Prostate gland (tissue), 2 donors: ENCODE results near the gene SH2D4B. TPM values are rescaled to one million over a fixed set of nuclear protein-coding genes. Genes with fewer than 3 reads are reported as not detected.

Experiments
- DNase-seq: peaks from one replicate; pipeline ENCODE4 v3.0.0-alpha.2; 2019; ENCODE audit warnings: low spot score
- H3K27ac ChIP-seq, 2 donors: fragments of 200-600 bp; sonication (generic); 2 replicates each; pipeline ENCODE4 v1.5.1; 2017 to 2019
- H3K27me3 ChIP-seq: fragments of 200-600 bp; sonication (generic); replicated peaks from 2 replicates; pipeline ENCODE4 v1.5.1; 2019; ENCODE audit not compliant: insufficient read depth
- H3K36me3 ChIP-seq, 2 donors: fragments of 200-600 bp; sonication (generic); 1 replicate in 1 of 2; 2 replicates in 1 of 2; pipeline versions ENCODE4 v1.5.1 to v1.8.1; 2017 to 2019
- H3K4me1 ChIP-seq: fragments of 200-600 bp; sonication (generic); replicated peaks from 2 replicates; pipeline ENCODE4 v1.5.1; 2019
- H3K4me3 ChIP-seq, 2 donors: fragments of 200-600 bp; sonication (generic); 2 replicates each; pipeline ENCODE4 v1.5.1; 2017 to 2019
- H3K9me3 ChIP-seq: fragments of 200-600 bp; sonication (generic); 2 replicates; pipeline ENCODE4 v1.5.1; 2017
- POLR2A ChIP-seq: fragments of 450-650 bp; IDR thresholded peaks from one replicate; pipeline ENCODE4 v1.6.1; 2016; ENCODE audit warnings: antibody characterized with exemption, mild to moderate bottlenecking
- POLR2AphosphoS5 ChIP-seq: sonication (generic); formaldehyde crosslinking; IDR thresholded peaks from one replicate; pipeline ENCODE4 v1.6.1; 2017; ENCODE audit warnings: antibody characterized with exemption
- WGBS: methylation state at CpG from one replicate; pipeline ENCODE4 v1.1.5; 2018; 5-methylcytosine and 5-hydroxymethylcytosine counted together
- intact Hi-C: fragments of 100-400 bp; cut with DNase I; formaldehyde crosslinking; loops from one replicate; pipeline ENCODE4 v1.14.2; 2022
- total RNA-seq, 2 donors: library from RNA; depleted of rRNA; stranded (reverse); fragments of >200 nt; gene quantifications; one replicate each; pipeline ENCODE4 v1.1.0, GENCODE V29; 2016
- TF ChIP-seq, protein P1 (sequence below), 4 experiments: fragments of 200-600 bp in 2 of 4; fragments of 450-650 bp in 2 of 4; sonication (generic) in 2 of 4; IDR thresholded peaks; 1 replicate in 3 of 4; 2 replicates in 1 of 4; pipeline ENCODE4 v1.5.1; 2016 to 2019; ENCODE audit warnings: antibody characterized with exemption in 4 of 4, mild to moderate bottlenecking in 2 of 4, moderate library complexity in 2 of 4

SH2D4B gene
- total RNA-seq, 2 donors from 2014 or later, result 0.40 TPM; not detected in 1

DNA sequence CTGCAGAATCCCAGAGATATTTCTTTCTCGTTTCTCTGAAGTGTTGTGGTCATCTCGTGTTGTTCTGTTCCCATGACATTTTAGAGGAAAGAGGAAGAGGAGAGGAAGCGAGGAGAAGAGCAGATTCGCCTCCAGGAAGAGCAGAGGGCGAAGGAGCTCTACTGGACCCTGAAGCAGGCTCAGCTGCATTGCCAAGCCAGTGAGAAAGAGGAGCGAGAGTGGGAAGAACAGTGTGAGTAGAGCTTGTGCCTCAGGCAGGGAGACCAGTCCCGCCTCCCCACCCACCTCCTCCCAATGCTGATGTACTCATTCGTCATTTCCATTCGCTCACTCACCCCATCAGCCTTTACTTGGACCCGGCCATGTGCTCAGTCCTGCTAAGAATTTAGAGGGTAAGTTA is 50.8 kb downstream of the SH2D4B start:
- no peaks in the 10 kb centered on the region for H3K36me3 ChIP-seq
- TF ChIP-seq POLR2A (no peak), POLR2AphosphoS5 (no peak)
- no peaks in the 10 kb centered on the region for H3K9me3 ChIP-seq
- H3K4me1 ChIP-seq, result no peaks in the 10 kb centered on the region
- no peaks in the 10 kb centered on the region for H3K27me3 ChIP-seq
- WGBS, result 84% methylated on average over 10 of the region's 10 CpGs
- no peak overlapping the region for H3K27ac ChIP-seq
- no peak for DNase-seq
- intact Hi-C loops, result no loop called here
- H3K4me3 ChIP-seq, result no peak overlapping the region

DNA sequence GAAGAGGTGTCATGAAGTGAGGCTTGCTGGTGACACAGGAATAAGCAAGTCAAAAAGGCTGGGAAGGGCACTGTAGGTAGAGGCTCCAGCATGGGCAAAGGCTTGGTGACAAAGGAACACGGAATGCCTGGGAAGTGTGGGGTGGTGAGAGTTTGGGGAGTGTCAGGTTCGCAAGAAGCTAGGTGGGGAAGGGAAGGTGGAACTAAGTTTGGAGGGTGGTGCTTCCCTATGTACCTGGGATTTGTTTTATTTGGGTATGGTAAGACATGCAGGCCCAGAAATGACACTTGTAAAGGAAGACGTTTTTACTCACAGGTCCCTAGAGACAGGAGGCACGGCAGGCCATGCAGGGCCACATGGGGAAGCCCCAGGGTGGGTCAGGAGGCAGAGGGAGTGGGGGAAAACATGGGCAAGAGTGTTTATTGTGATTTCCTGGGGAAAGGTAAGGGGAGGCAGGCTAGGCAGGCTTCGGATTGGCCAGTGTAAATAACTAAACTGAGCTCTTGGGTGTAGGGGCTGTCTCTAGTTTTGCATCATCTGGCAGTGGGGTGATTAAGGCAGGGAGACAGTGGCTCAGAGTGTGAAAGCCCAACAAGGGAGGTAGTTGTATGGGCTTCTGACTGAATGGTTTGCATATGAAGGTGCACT is 52.1 kb downstream of the SH2D4B start:
- Histone ChIP-seq H3K36me3 (no peaks in the 10 kb centered on the region), H3K9me3 (no peaks in the 10 kb centered on the region), H3K4me1 (no peaks in the 10 kb centered on the region), H3K4me3 (no peak overlapping the region), H3K27ac (no peak overlapping the region), H3K27me3 (no peaks in the 10 kb centered on the region)
- intact Hi-C loops, result no loop called here
- WGBS, result 67% methylated on average over 5 of the region's 5 CpGs
- TF ChIP-seq POLR2AphosphoS5 (no peak), POLR2A (no peak)
- TF ChIP-seq, protein P1, sequence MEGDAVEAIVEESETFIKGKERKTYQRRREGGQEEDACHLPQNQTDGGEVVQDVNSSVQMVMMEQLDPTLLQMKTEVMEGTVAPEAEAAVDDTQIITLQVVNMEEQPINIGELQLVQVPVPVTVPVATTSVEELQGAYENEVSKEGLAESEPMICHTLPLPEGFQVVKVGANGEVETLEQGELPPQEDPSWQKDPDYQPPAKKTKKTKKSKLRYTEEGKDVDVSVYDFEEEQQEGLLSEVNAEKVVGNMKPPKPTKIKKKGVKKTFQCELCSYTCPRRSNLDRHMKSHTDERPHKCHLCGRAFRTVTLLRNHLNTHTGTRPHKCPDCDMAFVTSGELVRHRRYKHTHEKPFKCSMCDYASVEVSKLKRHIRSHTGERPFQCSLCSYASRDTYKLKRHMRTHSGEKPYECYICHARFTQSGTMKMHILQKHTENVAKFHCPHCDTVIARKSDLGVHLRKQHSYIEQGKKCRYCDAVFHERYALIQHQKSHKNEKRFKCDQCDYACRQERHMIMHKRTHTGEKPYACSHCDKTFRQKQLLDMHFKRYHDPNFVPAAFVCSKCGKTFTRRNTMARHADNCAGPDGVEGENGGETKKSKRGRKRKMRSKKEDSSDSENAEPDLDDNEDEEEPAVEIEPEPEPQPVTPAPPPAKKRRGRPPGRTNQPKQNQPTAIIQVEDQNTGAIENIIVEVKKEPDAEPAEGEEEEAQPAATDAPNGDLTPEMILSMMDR (IDR thresholded peaks at IDR 0.05), result no peak
- no peak for DNase-seq

- intact Hi-C loops, result no loop called here
- TF ChIP-seq POLR2A (no peak), POLR2AphosphoS5 (no peak)
- TF ChIP-seq, protein P1 (IDR thresholded peaks at IDR 0.05), result no peak
- Histone ChIP-seq H3K27me3 (no peaks in the 10 kb centered on the region), H3K4me3 (no peak overlapping the region), H3K4me1 (no peaks in the 10 kb centered on the region), H3K36me3 (no peaks in the 10 kb centered on the region), H3K9me3 (no peaks in the 10 kb centered on the region), H3K27ac (no peak overlapping the region)
- 86% methylated on average over 3 of the region's 3 CpGs for WGBS
- DNase-seq, result no peak
These were observed 53.0 kb downstream of the SH2D4B start for GRCh38 chr10:80590585-80591125.

DNA sequence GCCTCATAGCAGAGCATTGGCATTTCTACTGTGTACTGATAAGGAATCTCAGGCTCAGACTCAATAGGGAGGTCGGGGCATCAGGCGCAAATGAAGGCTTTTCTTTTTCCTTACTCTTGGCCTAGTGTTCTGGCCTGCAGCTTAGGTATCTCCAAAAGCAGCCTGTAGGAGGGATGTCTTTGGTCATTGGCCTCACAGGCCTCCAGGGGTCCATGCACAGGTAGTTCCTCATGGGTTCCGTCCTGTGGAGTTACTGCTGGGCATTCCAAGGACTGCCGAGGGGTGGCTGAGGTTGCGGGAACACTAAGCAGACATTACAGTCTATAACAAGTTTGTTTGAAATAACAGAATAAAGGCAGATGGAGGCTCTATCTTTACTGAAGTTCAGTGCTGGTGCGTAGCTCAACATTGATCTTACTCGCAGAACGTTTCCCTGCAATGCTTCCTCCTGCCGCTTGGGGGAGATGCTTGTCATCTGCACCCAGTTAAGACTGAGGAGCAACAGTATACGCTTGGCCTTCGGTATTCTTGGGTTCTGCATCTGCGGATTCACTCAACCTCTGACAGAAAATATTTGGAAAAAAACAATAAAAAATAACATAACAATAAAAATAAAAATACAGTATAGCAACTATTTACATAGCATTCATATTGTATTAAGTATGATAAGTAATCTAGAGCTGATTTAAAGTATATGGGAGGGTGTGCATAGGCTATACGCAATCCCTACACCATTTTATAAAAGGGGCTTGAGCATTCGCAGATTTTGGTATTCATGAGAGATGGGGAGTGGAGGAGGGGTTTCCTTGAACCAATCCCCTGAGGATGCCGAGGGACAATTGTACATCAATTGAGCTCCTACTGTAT is 58.9 kb downstream of the SH2D4B start:
- Histone ChIP-seq H3K27ac (no peak overlapping the region), H3K9me3 (no peaks in the 10 kb centered on the region), H3K36me3 (no peaks in the 10 kb centered on the region), H3K4me1 (no peaks in the 10 kb centered on the region), H3K27me3 (no peaks in the 10 kb centered on the region), H3K4me3 (no peak overlapping the region)
- no peak for DNase-seq
- 65% methylated on average over 15 of the region's 15 CpGs for WGBS
- TF ChIP-seq, protein P1 (IDR thresholded peaks at IDR 0.05), result peak; percentile 17 to 44 (median 38)
- no peak for TF ChIP-seq POLR2AphosphoS5
- intact Hi-C loops, result no loop called here

GRCh38 chr10:80598084-80598798 is 60.5 kb downstream of the SH2D4B start:
- no peak overlapping the region for H3K4me3 ChIP-seq
- WGBS, result 81% methylated on average over 3 of the region's 3 CpGs
- no peaks in the 10 kb centered on the region for H3K9me3 ChIP-seq
- no peaks in the 10 kb centered on the region for H3K36me3 ChIP-seq
- DNase-seq, result no peak
- H3K4me1 ChIP-seq, result no peaks in the 10 kb centered on the region
- no peaks in the 10 kb centered on the region for H3K27me3 ChIP-seq
- TF ChIP-seq POLR2AphosphoS5, result no peak
- TF ChIP-seq, protein P1 (IDR thresholded peaks at IDR 0.05), result no peak
- no peak for TF ChIP-seq POLR2A
- intact Hi-C loops, result no loop called here
- no peak overlapping the region for H3K27ac ChIP-seq
